ENCODE results near the gene C11orf24.
"Not testable (repeated sequence)": the region's sequence is repeated elsewhere in the genome, so short reads cannot be mapped to it uniquely, and the experiment has no call there.

C11orf24 gene

DNA sequence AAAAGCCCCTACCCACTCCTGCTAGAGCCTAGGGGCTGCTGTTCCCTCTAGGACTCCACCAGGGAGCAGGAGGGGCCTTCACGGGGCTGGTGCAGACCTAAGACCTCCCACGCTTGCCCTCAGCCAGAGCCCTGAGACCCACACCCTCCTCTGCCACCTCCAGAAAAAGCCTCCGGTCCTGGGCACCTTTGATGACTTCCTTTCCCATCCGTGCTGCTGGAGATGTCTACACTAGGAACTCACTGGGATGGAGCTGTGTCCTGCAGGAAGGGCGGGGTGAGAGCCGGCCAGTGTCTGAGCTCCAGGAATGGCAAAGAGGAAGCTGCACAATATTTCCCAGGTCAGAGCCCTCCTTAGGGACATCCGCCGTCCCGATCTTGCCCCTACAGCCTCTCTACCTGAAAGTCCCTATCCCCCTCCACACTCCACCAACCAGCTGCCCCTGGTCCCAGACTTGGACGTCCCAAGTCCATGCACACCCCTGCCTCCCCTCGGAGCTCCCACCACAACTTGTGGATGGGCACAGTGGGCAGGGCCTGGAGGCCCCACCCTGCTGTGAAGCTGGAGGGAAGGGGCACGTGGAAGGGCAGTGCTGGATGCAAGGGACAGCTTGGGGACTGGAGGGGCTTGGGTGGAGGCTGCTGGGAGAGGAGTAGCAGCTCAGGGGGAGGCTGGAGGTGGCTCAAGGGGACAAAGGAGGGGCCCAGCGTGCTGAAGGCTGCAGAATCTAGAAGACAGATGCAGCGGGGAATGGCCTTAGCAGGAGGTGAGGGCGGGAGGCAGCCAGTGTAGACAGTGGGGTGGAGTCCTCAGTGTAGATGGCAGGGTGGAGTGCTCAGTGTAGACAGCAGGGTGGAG, 27.1 kb upstream of the C11orf24 start:
- no peak for DNase-seq

DNA sequence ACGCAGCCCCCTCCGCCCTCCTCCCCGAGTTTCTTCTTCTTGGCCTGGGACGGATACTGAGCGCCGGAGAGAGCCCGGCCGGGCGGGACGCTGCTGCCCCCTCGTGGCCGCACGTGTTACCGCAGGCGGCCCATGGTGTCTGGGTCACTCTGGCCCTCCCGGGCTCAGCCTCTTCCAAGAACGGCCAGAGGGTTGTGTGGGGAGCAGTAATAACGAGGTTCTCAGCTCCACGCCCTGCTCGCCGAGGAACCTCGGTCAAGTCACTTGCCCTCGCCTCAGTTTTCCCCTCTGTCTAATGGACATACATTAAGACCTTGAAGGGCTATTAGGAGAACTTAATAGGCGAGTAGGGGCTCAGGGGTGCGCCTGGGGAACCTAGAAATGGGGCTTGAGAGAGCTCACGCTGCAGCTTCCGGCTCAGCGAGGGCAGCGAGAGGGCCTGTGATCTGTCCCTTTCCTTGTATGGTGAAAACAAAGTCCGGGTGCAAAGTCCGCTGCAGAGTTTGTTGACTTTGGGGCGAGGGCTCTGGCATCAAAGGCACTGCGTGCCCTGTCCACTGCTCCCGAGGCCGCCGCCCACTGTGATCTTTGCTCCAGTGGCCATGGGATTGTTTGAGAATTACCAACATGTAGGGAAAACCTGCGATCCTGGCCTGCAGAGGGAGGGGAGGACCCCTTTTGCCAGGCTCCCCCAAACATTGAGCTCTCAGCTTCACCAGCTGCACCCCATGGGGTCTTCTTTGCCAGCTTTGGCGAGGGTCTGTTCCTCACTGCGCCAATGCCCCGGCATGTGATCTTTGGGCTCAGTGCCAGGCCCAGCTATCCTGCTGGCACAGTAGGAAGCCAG, 26.3 kb upstream of the C11orf24 start:
- DNase-seq = peak; percentile 42 to 71 (median 60)

DNA sequence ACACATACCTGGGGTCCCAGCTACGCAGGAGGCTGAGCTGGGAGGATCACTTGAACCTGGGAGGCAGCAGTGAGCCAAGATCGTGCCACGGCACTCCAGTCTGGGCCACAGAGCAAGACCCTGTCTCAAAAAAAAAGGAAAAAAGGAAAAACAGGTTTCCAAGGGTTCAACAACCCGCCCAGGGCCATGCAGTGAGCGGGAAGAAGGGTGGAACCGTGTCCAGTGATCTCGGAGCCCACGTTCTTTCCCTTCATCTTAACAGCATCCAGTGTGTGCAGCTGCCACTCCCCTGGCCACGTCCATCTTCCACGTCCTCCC, 25.7 kb upstream of the C11orf24 start:
- no peak for DNase-seq

DNA sequence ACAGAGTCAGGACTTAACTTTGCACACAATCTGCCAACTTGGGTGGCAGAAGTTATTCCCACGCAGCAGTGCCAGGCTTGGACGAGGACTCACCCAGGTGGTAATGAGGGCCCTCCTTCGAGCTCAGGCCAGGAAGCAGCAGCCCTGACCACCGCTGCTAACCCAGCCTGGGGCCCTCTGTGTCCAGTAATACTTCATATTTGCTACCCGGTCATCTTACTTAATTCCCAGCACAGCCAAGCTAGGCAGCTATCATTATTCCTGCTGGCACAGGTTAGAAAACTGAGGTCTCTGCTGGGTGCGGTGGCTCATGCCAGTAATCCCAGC, 25.2 kb upstream of the C11orf24 start:
- DNase-seq = no peak

DNA sequence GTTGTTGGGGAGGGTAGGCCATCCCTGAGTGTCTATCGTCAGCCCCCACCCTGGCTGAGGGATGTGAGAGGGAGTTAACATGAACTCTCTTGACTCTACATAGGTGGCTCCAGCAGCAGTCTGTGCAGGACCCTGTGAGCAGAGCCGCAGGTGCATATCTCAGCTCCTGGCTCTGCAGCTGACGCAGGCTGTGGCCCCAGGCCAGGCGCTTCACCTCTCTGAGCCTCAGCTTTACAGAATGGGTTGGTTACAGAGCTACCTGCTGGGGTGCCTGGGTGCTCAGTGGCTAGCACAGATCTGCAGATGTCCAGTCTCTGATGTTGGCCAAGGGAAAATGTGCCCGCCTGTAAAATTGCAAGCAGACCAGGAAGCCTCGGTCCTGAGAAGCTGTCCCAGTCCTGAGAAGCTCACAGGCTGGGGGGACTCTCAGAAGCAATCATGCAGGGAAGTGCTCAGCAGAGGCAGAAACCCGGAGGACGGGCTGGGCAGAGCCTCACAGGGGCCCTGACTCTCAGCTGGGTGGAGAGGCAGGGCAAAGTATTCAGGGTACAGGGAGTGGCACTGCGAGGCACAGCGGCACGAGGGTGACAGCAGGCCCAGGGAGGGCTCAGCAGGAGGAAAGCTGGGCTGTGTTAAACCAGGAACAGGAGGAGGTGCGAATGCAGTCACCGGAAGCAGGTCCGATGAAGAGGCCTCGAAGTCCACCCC, 24.7 kb upstream of the C11orf24 start:
- no peak for DNase-seq

DNA sequence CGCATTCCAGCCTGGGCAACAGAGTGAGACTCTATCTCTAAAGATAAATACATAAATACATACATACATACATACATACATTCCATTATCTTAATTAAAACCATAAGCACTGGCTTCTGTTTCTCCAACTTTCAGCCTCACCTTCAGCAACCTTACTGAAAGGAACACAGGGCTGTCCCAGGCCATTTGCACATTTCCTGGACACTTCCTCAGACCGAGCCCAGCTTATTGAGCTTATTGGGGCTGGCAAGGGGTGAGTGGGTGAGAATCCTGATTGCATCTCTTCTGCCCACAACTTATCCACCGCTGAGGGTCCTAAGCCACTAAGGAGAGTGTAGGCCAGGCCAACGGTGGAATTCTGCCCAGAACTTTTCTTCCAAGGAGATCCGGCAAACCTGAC, 24.2 kb upstream of the C11orf24 start:
- DNase-seq = no peak

DNA sequence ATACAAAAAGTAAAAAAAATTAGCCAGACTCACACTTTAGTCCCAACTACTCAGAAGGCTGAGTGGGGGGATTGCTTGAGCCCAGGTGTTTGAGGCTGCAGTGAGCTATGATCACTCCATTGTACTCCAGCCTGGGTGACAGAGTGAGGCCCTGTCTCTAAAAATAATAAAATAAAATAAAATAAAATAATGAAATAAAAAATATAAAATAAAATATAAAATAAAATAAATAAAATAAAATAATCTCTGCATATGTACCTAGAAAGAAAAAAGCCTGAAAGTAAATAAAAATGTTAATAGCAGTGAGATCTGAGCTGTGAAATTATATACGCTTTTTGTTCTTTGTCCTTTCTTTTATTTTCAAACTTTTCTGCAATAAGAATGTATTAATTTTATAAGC, 23.5 kb upstream of the C11orf24 start:
- no peak for DNase-seq

DNA sequence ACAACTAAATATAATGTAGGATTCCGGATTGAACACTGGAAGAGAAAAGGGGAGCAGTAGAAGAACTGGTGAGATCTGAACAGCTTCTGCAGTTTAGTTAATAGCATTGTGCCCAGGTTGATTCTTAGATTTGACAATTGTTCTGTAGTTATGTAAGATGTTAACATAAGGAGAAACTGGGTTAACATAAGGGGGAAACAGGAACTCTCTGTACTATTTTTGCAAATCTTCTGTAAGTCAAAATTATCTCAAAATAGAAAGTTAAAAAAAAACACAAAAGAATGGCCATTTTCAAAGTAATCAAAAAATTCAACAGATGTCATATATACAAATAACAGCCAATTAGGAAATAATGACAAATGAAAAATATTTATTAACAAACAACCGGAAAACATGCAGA, 21.9 kb upstream of the C11orf24 start:
- no peak for DNase-seq

DNA sequence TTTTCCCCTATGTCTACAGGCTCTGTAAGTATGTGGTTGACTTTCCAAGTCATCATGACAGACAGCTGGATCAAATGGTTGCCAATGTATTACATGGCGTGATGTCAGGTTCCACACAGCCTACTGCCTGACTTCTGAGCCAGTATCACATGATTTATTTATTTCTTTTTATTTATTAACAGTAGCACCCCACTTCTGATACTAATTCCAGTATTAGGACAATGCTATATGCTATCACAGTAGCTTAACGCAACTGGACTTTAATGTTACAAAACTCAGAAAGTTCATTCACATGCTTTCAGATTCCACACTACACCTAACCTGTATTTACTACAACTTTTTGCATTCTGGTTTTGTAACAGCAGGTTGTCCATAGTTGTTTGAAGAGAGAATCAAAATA, 17.7 kb upstream of the C11orf24 start:
- DNase-seq = no peak

DNA sequence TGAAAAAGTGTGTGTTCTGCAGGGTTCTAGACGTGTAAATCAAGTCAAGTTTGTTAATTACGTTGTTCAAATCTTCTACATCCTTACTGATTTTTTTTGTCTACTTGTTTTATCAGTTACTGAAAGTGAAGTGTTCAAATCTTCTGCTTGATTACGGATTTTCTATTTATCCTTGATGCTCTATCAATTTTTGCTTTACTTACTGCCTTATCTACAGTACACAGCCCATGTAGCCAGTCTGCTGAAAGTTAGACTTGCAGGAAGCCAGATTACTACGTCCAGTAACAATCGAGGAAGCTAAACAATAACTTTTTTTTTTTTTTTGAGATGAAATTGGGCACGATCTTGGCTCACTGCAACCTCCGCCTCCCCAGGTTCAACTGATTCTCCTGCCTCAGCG, 15.6 kb upstream of the C11orf24 start:
- no peak for DNase-seq

DNA sequence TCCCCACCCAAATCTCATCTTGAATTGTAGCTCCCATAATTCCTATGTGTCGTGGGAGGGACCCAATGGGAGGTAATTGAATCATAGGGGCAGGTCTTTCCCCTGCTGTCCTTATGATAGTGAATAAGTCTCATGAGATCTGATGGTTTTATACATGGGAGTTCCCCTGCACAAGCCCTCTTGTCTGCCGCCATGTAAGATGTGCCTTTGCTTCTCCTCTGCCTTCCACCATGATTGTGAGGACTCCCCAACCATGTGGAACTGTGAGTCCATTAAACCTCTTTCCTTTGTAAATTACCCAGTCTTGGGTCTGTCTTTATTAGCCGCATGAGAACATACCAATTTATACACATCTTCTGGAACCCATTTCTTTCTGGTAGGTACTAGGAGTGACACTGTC, 12.8 kb upstream of the C11orf24 start:
- DNase-seq = not testable (repeated sequence)

DNA sequence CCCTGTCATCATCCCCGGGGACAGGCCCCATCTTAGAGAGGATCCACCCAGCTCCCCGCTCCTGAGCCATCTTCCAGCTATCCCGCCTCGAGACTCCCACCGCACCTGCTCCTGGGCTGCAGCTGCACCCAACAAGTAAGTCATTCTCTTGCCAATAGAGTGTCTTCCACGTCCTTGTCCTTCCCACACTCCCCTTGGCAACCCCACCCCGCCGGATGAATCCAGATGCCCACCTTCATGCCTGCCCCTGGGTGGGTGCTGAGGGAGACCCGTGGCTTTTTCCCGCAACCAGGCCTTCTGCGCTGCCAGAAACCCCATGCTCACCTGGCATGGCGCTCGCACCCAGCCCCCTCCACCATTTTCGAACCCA, 11.1 kb upstream of the C11orf24 start:
- no peak for DNase-seq

DNA sequence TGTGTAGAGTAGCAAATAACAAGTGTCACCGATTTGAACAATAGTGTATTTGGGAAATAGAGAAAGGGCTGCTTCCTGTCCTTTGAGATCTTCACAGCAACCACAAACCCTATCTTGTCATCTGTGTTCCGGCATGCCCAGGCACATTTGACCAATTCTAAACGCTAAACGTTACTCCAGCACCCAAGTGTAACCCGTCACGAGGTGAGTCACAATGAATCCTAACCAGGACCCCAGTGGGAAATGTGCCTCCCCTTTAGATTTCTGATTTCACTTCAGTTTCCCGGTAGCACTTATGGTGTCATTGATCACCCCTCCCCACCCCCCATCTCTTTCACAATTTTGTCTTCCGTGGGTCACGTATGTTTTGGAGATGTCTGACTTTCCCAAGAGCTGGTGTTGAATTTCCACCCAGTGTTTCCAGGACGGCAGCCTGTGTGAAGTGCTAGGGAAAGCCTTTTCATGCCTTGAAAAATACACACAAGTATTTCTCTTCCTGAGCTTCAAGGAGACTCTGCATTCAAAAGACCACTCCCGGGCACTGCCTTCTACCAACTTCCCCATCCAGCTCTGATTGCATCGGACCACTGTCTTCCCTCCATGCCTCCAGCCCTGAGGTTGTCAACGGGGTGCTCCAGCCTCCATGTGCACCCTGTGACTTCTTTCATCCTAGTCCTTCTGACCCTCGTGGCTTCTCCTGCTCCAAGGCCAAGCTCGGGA, 10.5 kb upstream of the C11orf24 start:
- DNase-seq = peak in 1 of 5 donors; percentile 75

DNA sequence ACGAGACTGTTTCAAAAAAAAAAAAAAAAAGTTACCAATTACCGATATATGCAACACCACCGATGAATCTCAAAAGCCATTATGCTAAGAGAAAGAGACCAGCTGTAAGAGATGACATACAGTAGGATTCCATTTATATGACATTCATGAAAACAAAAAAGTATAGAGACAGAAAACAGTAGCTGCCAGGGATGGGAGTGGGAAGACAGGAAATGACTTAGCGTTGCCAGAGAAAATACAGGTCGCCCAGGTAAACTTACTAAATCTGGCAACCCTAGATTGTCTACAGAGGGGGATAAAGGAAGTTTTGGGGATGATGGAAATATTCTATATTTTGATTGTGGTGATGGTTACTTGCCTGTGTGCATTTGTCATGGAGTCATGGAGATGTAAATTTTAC, 7.9 kb upstream of the C11orf24 start:
- no peak for DNase-seq

DNA sequence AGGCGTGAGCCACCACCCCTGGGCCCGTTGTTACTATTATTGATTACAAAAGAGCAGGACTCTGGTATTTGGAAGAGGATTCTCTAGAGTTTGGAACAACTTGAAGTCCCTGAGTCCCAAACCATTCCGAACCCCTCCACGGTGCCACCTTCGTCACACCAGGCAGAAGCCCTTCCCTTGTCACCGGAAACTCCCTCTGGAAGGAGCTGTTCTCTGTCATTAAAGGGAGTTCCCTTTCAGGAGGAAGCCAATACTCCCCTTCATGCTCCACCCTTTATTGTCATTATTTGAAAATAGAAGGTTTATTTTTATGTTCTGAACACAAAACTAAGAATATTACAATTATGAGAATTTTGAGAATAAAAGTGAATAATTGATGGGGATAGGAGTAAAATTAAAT, 5.1 kb upstream of the C11orf24 start:
- DNase-seq = no peak

DNA sequence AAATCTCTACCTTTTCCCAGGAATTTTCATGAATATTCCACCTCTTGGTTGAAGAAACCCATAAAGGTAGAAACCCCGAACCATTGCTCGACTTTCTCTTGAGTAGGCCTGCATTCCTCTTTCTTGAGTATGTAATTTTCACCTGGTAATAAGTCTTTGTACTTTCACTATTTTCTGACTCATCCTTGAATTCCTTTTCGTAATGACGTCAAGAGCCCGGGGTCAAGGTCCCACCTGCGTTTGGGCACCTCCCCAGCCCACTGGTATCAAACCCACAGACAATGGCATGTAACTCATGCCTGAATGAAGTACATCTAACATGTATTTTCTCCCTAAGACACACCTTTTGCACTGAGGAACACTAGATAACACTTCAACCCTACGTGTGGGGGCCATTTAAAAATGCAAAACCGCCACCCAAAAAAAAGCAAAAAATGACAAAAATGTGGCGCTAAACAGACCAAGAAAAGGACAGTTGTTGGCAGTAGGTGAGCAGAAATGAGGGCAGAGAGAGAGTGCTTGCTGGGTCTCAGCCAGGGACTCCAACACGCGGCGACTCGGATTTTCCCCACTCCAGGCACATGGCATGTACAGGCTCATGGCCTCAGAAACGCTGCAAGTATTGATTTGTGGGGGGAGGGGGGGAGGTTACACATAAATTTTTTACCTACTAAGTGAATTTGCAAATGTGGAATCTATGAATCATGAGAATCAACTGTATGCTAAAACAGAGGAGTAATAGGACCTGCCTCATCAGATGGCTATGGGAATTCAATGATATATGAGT, 4.1 kb upstream of the C11orf24 start:
- DNase-seq = no peak

DNA sequence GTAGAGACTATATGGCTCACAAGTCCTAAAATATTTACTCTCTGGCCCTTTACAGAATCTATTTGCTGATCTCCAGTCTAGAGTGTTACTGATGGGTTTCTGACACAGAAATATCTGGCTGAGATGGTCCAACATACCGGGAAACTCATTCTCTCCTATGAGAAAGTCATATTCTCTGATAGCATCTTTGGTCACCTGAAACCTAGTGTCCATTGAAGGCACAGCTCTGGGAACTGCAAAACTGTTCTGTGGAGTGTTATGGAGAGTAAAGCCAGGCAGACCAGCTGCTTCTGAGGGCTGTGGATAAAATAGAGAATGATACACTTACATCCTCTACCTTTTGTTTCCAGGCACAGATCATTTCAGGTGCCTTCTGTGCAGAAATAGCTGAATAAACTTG, 2.5 kb upstream of the C11orf24 start:
- DNase-seq = no peak

DNA sequence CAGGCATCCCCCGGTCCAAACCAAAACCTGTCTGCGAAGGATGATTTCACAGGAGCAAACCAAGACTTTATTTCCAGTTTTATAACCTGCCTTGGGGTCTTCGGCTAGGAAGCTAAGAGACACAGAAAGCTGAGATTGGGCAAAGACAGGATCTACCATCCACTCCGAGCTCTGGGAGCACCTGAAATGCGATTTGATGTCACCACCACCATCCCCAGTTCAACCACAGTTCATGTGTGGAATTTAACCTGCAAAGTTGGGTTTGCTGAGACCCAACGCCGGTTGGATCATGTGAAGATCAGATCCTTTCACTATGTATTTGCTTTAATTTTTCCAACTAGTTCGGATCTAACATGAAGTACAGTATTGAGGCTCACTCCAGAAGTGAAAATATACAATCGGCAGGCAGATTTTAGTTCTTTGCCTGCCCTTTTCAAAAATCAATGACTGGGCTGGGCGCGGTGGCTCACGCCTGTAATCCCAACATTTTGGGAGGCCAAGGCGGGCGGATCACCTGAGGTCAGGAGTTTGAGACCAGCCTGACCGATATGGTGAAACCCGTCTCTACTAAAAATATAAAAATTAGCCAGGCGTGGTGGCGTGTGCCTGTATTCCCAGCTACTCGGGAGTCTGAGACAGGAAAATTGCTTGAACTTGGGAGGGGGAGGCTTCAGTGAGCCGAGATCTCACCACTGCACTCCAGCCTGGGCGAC, 1.4 kb upstream of the C11orf24 start:
- DNase-seq = no peak

DNA sequence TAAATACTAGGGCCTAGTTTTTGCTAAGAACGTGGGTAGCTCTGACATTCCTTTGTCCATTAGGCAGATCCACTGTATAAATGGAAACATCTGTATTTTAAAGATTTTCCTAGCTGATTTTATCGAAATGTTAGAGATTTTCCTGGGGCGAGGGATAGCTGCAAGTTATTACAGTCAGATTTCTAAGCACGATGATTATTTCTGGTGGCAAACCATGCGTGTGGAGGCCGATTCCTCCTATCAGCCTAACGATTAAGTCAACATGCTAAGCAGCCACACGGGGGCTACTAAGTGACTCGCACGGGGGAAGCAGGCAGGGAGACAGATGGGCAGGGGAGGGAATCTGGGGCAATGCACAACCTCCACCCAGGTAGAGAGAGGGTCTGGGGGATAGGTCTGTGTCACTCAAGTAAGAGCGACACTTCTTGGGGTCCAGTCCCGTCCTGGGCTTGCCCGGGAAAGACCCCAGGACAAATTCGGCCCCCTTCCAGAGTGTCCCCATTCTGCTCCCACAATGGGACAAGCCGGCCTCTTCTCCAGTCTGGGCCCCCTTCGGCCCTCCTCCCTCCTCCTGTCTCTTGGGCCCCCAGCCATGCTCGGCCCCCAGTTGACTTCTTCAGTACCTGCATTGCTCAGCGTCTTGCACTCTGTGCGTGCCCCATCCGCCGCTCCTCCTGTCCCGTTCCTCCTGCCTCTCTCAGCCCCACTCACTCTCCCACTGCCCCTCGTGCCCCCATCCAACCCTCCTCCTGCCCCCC, 571 bp downstream of the C11orf24 start:
- peak in 4 of 5 donors; percentile 34 to 71 (median 44) for DNase-seq

DNA sequence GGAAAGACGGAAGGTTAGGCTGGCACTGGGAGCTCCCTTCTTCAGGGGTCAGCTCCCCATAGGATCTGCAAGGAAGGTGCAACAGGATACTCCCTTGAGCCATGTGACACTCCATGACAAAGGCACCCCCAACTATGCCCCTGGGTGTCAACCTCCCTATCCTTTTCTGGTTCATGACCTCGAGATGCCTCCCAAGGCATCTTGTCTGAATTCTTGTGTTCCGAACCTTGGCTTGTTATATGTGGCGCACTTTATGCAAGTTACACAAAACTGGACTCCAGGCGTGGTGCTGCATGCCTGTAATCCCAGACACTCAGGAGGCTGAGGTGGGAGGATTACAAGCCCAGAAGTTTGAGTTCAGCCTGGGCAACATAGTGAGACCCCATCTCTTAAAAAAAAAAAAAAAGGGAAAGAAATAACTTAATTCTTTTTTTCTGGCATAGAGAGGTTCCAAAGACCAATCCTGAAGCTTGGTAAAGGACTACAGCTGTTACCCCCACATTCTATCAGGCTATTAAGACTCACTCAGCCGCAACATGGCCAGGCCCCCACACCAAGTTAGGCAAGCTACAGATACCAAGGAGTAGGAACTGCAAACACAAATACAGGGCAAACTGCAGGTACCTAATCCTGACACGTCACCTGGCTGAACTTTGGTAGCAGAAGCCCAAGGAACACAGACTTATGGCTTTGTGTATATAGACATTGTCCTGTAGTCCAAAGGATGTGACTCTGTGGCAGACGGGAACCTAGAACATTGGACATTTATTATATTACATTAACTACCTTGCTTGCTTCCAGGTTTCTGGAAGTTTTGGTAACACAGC, 1.4 kb downstream of the C11orf24 start:
- DNase-seq = no peak
